ENCODE measurements around the gene GNA12.

GNA12 gene

DNA sequence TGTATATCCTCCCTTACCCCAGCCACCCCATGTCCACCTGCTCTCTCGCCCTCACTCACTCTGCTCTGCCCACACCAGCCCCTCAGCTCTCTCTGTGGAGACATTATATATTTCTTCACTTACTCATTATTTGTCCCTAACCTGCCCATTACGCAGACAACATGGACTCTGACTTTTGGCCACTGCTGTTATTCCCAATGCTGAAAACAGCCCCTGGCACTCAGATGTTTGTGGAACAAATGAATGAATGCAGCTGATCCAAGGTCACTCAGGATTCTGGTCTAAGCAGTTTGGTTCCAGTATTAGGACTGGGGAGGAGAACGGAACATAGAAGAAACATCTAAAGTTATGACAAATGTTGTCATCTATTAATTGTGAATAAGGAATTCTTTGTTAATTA is 26.7 kb downstream of the GNA12 start:
- H3K27me3 ChIP-seq (ENCODE audit: control insufficient read depth, low read length): peaks cover 14% of the 10 kb centered on the region; the same call in 1 of the 2 replicates
- peaks cover 4% of the 10 kb centered on the region; the same call in 1 of the 2 replicates for H4K20me1 ChIP-seq (ENCODE audit: control insufficient read depth, insufficient read depth, low read depth, low read length)
- H3K4me1 ChIP-seq (ENCODE audit: control insufficient read depth, low read length): peaks cover 34% of the 10 kb centered on the region
- H3K9me2 ChIP-seq (replicated peaks; ENCODE audit: control insufficient read depth, low read length): no peaks in the 10 kb centered on the region
- no peak overlapping the region for H3K4me3 ChIP-seq (ENCODE audit: low read length)
- H3K9me3 ChIP-seq (ENCODE audit: control insufficient read depth, insufficient read depth, low read length): no peaks in the 10 kb centered on the region
- H3K79me2 ChIP-seq (ENCODE audit: control insufficient read depth, low read length): peaks cover 49% of the 10 kb centered on the region
- no peak overlapping the region for H3K4me2 ChIP-seq (ENCODE audit: low read length)
- no peaks in the 10 kb centered on the region for H3K36me3 ChIP-seq (ENCODE audit: control insufficient read depth, low read length)
- H3K27ac ChIP-seq (ENCODE audit: low read depth, low read length): no peak overlapping the region
- H3F3A ChIP-seq (ENCODE audit: control insufficient read depth, insufficient read depth): peaks cover 4% of the 10 kb centered on the region
- TF ChIP-seq, protein P1, sequence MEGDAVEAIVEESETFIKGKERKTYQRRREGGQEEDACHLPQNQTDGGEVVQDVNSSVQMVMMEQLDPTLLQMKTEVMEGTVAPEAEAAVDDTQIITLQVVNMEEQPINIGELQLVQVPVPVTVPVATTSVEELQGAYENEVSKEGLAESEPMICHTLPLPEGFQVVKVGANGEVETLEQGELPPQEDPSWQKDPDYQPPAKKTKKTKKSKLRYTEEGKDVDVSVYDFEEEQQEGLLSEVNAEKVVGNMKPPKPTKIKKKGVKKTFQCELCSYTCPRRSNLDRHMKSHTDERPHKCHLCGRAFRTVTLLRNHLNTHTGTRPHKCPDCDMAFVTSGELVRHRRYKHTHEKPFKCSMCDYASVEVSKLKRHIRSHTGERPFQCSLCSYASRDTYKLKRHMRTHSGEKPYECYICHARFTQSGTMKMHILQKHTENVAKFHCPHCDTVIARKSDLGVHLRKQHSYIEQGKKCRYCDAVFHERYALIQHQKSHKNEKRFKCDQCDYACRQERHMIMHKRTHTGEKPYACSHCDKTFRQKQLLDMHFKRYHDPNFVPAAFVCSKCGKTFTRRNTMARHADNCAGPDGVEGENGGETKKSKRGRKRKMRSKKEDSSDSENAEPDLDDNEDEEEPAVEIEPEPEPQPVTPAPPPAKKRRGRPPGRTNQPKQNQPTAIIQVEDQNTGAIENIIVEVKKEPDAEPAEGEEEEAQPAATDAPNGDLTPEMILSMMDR (IDR thresholded peaks at IDR 0.05; ENCODE audit: low read depth, low read length, poor library complexity, severe bottlenecking): no peak
- no peak for TF ChIP-seq EZH2phosphoT487 (IDR thresholded peaks at IDR 0.05; ENCODE audit: borderline replicate concordance, low read length)

DNA sequence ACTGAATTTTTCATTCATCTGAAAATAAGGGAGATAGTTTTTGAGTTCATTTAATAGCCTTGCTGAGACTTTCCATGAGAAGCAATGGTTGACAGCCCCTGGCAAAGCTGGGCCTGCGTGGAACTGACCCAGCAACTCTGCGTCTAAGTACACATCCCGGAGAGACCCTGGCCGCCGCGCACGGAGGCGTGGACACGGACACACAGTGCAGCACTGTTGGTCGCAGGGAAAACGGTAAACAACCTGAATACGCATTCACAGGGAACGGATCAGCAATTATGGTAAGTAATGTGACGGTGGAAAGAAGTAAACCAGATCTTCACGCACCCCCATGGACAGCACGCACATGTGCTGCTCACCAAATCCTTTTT is 28.2 kb downstream of the GNA12 start:
- no peaks in the 10 kb centered on the region for H3K9me3 ChIP-seq (ENCODE audit: control insufficient read depth, insufficient read depth, low read length)
- no peaks in the 10 kb centered on the region; the same call in 1 of the 2 replicates for H3F3A ChIP-seq (ENCODE audit: control insufficient read depth, insufficient read depth)
- peaks cover 18% of the 10 kb centered on the region for H3K4me1 ChIP-seq (ENCODE audit: control insufficient read depth, low read length)
- no peaks in the 10 kb centered on the region for H3K9me2 ChIP-seq (replicated peaks; ENCODE audit: control insufficient read depth, low read length)
- H3K36me3 ChIP-seq (ENCODE audit: control insufficient read depth, low read length): no peaks in the 10 kb centered on the region
- H3K27ac ChIP-seq (ENCODE audit: low read depth, low read length): no peak overlapping the region
- H4K20me1 ChIP-seq (ENCODE audit: control insufficient read depth, insufficient read depth, low read depth, low read length): peaks cover 4% of the 10 kb centered on the region; the same call in 1 of the 2 replicates
- no peak overlapping the region for H3K4me2 ChIP-seq (ENCODE audit: low read length)
- H3K4me3 ChIP-seq (ENCODE audit: low read length): no peak overlapping the region
- TF ChIP-seq EZH2phosphoT487 (IDR thresholded peaks at IDR 0.05; ENCODE audit: borderline replicate concordance, low read length): no peak
- TF ChIP-seq, protein P1 (IDR thresholded peaks at IDR 0.05; ENCODE audit: low read depth, low read length, poor library complexity, severe bottlenecking): no peak
- H3K79me2 ChIP-seq (ENCODE audit: control insufficient read depth, low read length): peaks cover 37% of the 10 kb centered on the region
- peaks cover 14% of the 10 kb centered on the region; the same call in 1 of the 2 replicates for H3K27me3 ChIP-seq (ENCODE audit: control insufficient read depth, low read length)

DNA sequence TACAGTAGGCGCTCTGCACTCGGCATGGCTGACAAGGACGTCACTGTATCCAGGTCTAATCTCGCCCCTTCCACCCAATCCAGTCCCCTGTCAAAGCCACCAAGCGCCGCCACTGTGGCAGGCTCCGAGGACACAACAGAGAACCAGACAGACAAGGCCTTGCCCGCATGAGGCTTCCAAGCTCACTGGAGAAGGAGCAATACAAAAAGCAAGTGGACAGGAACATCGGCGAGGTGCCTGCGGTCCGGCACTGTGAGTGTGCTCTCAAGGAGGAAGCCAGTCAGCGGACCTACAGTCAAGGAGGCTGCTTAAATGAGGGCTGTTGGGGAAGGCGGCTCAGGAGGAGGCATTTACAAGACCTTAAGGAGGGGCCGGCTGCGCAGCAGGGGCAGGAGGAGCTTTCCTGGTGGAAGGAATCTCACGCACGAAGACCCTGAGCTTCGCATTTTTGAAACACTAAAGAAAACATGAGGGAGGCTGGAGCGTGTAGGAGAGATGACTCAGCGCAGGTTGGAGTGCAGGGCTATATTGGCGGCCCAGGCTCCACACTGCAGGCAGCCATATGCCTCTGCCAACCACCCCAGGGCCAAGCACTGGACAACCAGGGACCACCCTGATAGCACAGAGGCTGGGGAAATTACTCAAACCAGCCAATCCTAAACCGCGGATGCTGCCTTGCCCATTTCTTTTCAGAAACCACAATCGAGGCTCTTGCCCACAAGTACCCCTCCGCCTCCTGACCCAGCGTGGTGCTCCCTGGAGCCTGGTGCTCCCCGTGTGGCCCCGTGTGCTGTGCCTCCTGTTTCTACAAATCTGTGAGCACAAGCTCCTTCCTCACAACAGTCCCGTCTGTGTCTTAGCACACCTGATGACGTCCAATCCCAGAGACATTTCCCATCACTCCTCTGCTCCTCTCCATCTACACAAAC is 28.9 kb downstream of the GNA12 start:
- Histone ChIP-seq H4K20me1 (ENCODE audit: control insufficient read depth, insufficient read depth, low read depth, low read length) (0 out of 2 replicates have a peak, but pooled peaks cover 4% of the 10 kb centered on the region), H3K9me3 (ENCODE audit: control insufficient read depth, insufficient read depth, low read length) (no peaks in the 10 kb centered on the region), H3K79me2 (ENCODE audit: control insufficient read depth, low read length) (peaks cover 32% of the 10 kb centered on the region), H3F3A (ENCODE audit: control insufficient read depth, insufficient read depth) (no peaks in the 10 kb centered on the region; the same call in 1 of the 2 replicates), H3K36me3 (ENCODE audit: control insufficient read depth, low read length) (no peaks in the 10 kb centered on the region), H3K4me1 (ENCODE audit: control insufficient read depth, low read length) (peaks cover 11% of the 10 kb centered on the region), H3K4me3 (ENCODE audit: low read length) (no peak overlapping the region), H3K4me2 (ENCODE audit: low read length) (no peak overlapping the region), H3K27me3 (ENCODE audit: control insufficient read depth, low read length) (peaks cover 14% of the 10 kb centered on the region; the same call in 1 of the 2 replicates), H3K27ac (ENCODE audit: low read depth, low read length) (no peak overlapping the region), H3K9me2 (replicated peaks; ENCODE audit: control insufficient read depth, low read length) (no peaks in the 10 kb centered on the region)
- TF ChIP-seq, protein P1 (IDR thresholded peaks at IDR 0.05; ENCODE audit: low read depth, low read length, poor library complexity, severe bottlenecking): no peak
- TF ChIP-seq EZH2phosphoT487 (IDR thresholded peaks at IDR 0.05; ENCODE audit: borderline replicate concordance, low read length): no peak
